OCI-LY7 (cell line): ENCODE measurements around the gene HTR2A. TPM values are rescaled to one million over a fixed set of nuclear protein-coding genes. Genes with fewer than 3 reads are reported as not detected.
A peak's percentile ranks its signal among the peaks of the same experiment; 100 is the strongest.

ENCODE experiments used
- BruUV-seq: library from RNA; stranded (reverse); fragments of 400-500 nt; replicated peaks from 2 replicates; lab custom pipeline; 2021; lab: Mats Ljungman, UMichigan
- CTCF ChIA-PET: fragments of 300-600 bp; sonication (Branson Sonifier 250); formaldehyde crosslinking; loops from one replicate; lab custom pipeline; 2022; ENCODE audit warnings: antibody characterized with exemption; ENCODE audit not compliant: unreplicated experiment; lab: Charles Lee
- POLR2A ChIA-PET: fragments of 300-600 bp; sonication (Branson Sonifier 250); formaldehyde crosslinking; loops from one replicate; lab custom pipeline; 2022; ENCODE audit warnings: antibody characterized with exemption; lab: Charles Lee
- DNase-seq: peaks from one replicate; pipeline ENCODE4 v3.0.0-alpha.2; 2015; ENCODE audit warnings: low spot score
- H2AFZ ChIP-seq: fragments of 200-600 bp; sonication (generic), shearing (Covaris generic); 2 replicates; pipeline ENCODE4 v1.6.1; 2014; ENCODE audit warnings: mild to moderate bottlenecking, antibody characterized with exemption, low read length, moderate library complexity
- H3K27ac ChIP-seq: fragments of 200-600 bp; sonication (generic); 2 replicates; pipeline ENCODE4 v1.5.1; 2014; ENCODE audit warnings: mixed run types, low read depth, mild to moderate bottlenecking, moderate library complexity, low read length, inconsistent platforms; ENCODE audit not compliant: poor library complexity, severe bottlenecking
- H3K36me3 ChIP-seq: fragments of 200-600 bp; sonication (generic); 2 replicates; pipeline ENCODE4 v1.6.1; 2014; ENCODE audit warnings: mild to moderate bottlenecking, antibody characterized with exemption, low read length, moderate library complexity, mixed read lengths; ENCODE audit not compliant: insufficient read depth
- H3K4me1 ChIP-seq: fragments of 200-600 bp; sonication (generic); 2 replicates; pipeline ENCODE4 v1.5.1; 2014; ENCODE audit warnings: mild to moderate bottlenecking, low read length; ENCODE audit not compliant: insufficient read depth, poor library complexity, severe bottlenecking
- H3K4me2 ChIP-seq: fragments of 200-600 bp; sonication (generic); 2 replicates; pipeline ENCODE4 v1.6.1; 2014; ENCODE audit warnings: mild to moderate bottlenecking, low read length
- H3K4me3 ChIP-seq: fragments of 200-600 bp; sonication (generic); 2 replicates; pipeline ENCODE4 v1.5.1; 2014; ENCODE audit warnings: mild to moderate bottlenecking, low read depth, low read length; ENCODE audit not compliant: poor library complexity, severe bottlenecking
- H3K79me2 ChIP-seq: fragments of 200-600 bp; sonication (generic); 2 replicates; pipeline ENCODE4 v1.6.1; 2016; ENCODE audit warnings: low read depth, mild to moderate bottlenecking, low read length, moderate library complexity, mixed read lengths; ENCODE audit not compliant: insufficient read depth
- H3K9me2 ChIP-seq: fragments of 200-600 bp; sonication (generic); 2 replicates; pipeline ENCODE4 v1.6.1; 2016; ENCODE audit warnings: mild to moderate bottlenecking, low read length, mixed read lengths; ENCODE audit not compliant: insufficient read depth
- H3K9me3 ChIP-seq: fragments of 200-600 bp; sonication (generic); 2 replicates; pipeline ENCODE4 v1.6.1; 2014; ENCODE audit warnings: mild to moderate bottlenecking, mixed run types, low read length, mixed read lengths
- H4K20me1 ChIP-seq: fragments of 200-600 bp; sonication (generic); 2 replicates; pipeline ENCODE4 v1.6.1; 2014; ENCODE audit warnings: mild to moderate bottlenecking, antibody characterized with exemption, low read length, moderate library complexity, mixed read lengths; ENCODE audit not compliant: insufficient read depth
- CTCF ChIP-seq: fragments of 200-600 bp; sonication (generic); conservative IDR thresholded peaks from 2 replicates; pipeline ENCODE4 v1.5.1; 2014; ENCODE audit warnings: mild to moderate bottlenecking, antibody characterized with exemption, low read length, moderate library complexity, mixed read lengths
- EZH2phosphoT487 ChIP-seq: fragments of 200-600 bp; sonication (generic); IDR thresholded peaks from 2 replicates; pipeline ENCODE4 v1.6.1; 2018; ENCODE audit warnings: low read depth, borderline replicate concordance, mild to moderate bottlenecking, mixed run types, antibody characterized with exemption, low read length, moderate library complexity, mixed read lengths
- intact Hi-C: fragments of 100-400 bp; cut with micrococcal nuclease; formaldehyde crosslinking; loops from one replicate; pipeline ENCODE4 v1.10.0; 2022; ENCODE audit not compliant: unreplicated experiment
- total RNA-seq, 2 experiments: library from RNA; depleted of rRNA in 1 of 2; stranded (reverse); fragments of >200 nt in 1 of 2; shearing (Covaris generic) in 1 of 2; gene quantifications; 2 replicates each; pipeline ENCODE4 v1.2.3, GENCODE V29; 2014 to 2022

The HTR2A gene
- total RNA-seq, 2 experiments from 2014 or later: not detected

GRCh38 chr13:46895381-46895780 is 1.5 kb downstream of the HTR2A start:
- ChIA-PET CTCF (no interaction called here), POLR2A (interaction anchor here (0.7 kb wide), 1 partner anchor 119 kb away, joined by 3 read pairs; no protein-coding TSS in a partner anchor)
- no peaks in the 10 kb centered on the region for H3K4me1 ChIP-seq
- H3K27ac ChIP-seq: no peak overlapping the region
- no peaks in the 10 kb centered on the region for H3K36me3 ChIP-seq
- BruUV-seq: no TSS peak
- no peak overlapping the region for H3K4me3 ChIP-seq
- H3K79me2 ChIP-seq: no peaks in the 10 kb centered on the region
- no peak for DNase-seq
- H2AFZ ChIP-seq: no peak overlapping the region
- intact Hi-C loops: no loop called here
- no peaks in the 10 kb centered on the region for H3K9me2 ChIP-seq
- H3K9me3 ChIP-seq: no peaks in the 10 kb centered on the region
- TF ChIP-seq EZH2phosphoT487: no peak
- TF ChIP-seq CTCF: no peak
- H3K4me2 ChIP-seq: no peak overlapping the region
- no peaks in the 10 kb centered on the region for H4K20me1 ChIP-seq

- POLR2A ChIA-PET: no interaction called here
- Histone ChIP-seq H4K20me1 (no peaks in the 10 kb centered on the region), H3K36me3 (no peaks in the 10 kb centered on the region), H3K4me2 (peak overlapping the region; percentile 58; the same call in 1 of the 2 replicates), H3K4me3 (no peak overlapping the region), H3K4me1 (no peaks in the 10 kb centered on the region), H3K27ac (no peak overlapping the region), H2AFZ (0 out of 2 replicates have a peak overlapping the region, but pooled peaks have one; percentile 27), H3K9me2 (no peaks in the 10 kb centered on the region), H3K9me3 (no peaks in the 10 kb centered on the region), H3K79me2 (no peaks in the 10 kb centered on the region)
- DNase-seq: no peak
- TF ChIP-seq CTCF: no peak
- no peak for TF ChIP-seq EZH2phosphoT487
- no TSS peak for BruUV-seq
- intact Hi-C loops: loop anchor here (5.0 kb wide), 1 partner anchor 368 kb away; no protein-coding TSS in a partner anchor
- CTCF ChIA-PET: no interaction called here
These were observed 2.3 kb downstream of the HTR2A start for GRCh38 chr13:46894568-46894967.

- intact Hi-C loops: loop anchor here (5.0 kb wide), 1 partner anchor 368 kb away; no protein-coding TSS in a partner anchor
- Histone ChIP-seq H4K20me1 (no peaks in the 10 kb centered on the region), H3K4me1 (no peaks in the 10 kb centered on the region), H3K27ac (no peak overlapping the region), H3K9me3 (no peaks in the 10 kb centered on the region), H3K4me3 (no peak overlapping the region), H3K9me2 (no peaks in the 10 kb centered on the region), H3K36me3 (no peaks in the 10 kb centered on the region), H2AFZ (peak overlapping the region; percentile 32; the same call in 1 of the 2 replicates), H3K4me2 (peak overlapping the region; percentile 58), H3K79me2 (no peaks in the 10 kb centered on the region)
- peak; percentile 96 for TF ChIP-seq CTCF
- TF ChIP-seq EZH2phosphoT487: no peak
- peak; percentile 69 for DNase-seq
- no TSS peak for BruUV-seq
- ChIA-PET POLR2A (no interaction called here), CTCF (no interaction called here)
These were observed 2.9 kb downstream of the HTR2A start for GRCh38 chr13:46893798-46894560.
